KMS-11 (cell line): ENCODE results near the gene NEK11.

ENCODE experiments used
- H2AFZ ChIP-seq: fragments of 200-600 bp; sonication (generic); 2 replicates; pipeline ENCODE4 v1.6.1; 2016; ENCODE audit warnings: antibody characterized with exemption, mixed run types, low read depth
- H3K27ac ChIP-seq: fragments of 200-600 bp; sonication (generic); 2 replicates; pipeline ENCODE4 v1.6.1; 2016; ENCODE audit warnings: mild to moderate bottlenecking, mixed run types
- H3K27me3 ChIP-seq: fragments of 200-600 bp; sonication (generic); 2 replicates; pipeline ENCODE4 v1.6.1; 2017; ENCODE audit warnings: mild to moderate bottlenecking, low read depth, mixed run types, moderate library complexity; ENCODE audit not compliant: insufficient read depth
- H3K36me3 ChIP-seq: fragments of 200-600 bp; sonication (generic); 2 replicates; pipeline ENCODE4 v1.6.1; 2017; ENCODE audit warnings: mild to moderate bottlenecking, mixed run types; ENCODE audit not compliant: insufficient read depth
- H3K4me1 ChIP-seq: fragments of 200-600 bp; sonication (generic); 2 replicates; pipeline ENCODE4 v1.6.1; 2016; ENCODE audit warnings: mild to moderate bottlenecking, low read depth, mixed run types; ENCODE audit not compliant: poor library complexity, severe bottlenecking
- H3K4me2 ChIP-seq: fragments of 200-600 bp; sonication (generic); 2 replicates; pipeline ENCODE4 v1.7.0; 2016; ENCODE audit warnings: mild to moderate bottlenecking, mixed run types
- H3K4me3 ChIP-seq: fragments of 200-600 bp; sonication (generic); IDR thresholded peaks from 2 replicates; pipeline ENCODE4 v1.6.1; 2017; ENCODE audit warnings: low read depth, low read length, mixed read lengths; ENCODE audit not compliant: insufficient read depth
- H3K79me2 ChIP-seq: fragments of 200-600 bp; sonication (generic); 2 replicates; pipeline ENCODE4 v1.6.1; 2016; ENCODE audit warnings: low read depth, mixed run types; ENCODE audit not compliant: insufficient read depth
- H3K9ac ChIP-seq: fragments of 200-600 bp; sonication (generic); 2 replicates; pipeline ENCODE4 v1.6.1; 2016; ENCODE audit warnings: mild to moderate bottlenecking, mixed run types
- H4K20me1 ChIP-seq: fragments of 200-600 bp; sonication (generic); 2 replicates; pipeline ENCODE4 v1.6.1; 2016; ENCODE audit warnings: mild to moderate bottlenecking, mixed run types; ENCODE audit not compliant: insufficient read depth
- CTCF ChIP-seq: fragments of 200-600 bp; sonication (generic); conservative IDR thresholded peaks from 2 replicates; pipeline ENCODE4 v1.6.1; 2017; ENCODE audit warnings: low read depth, mild to moderate bottlenecking, antibody characterized with exemption, low read length, moderate library complexity, mixed read lengths

Gene NEK11

GRCh38 chr3:131393868-131394267, 367.2 kb downstream of the NEK11 start:
- Histone ChIP-seq H3K4me2 (no peak overlapping the region), H3K9ac (no peak overlapping the region), H3K4me3 (no peak overlapping the region), H3K36me3 (no peaks in the 10 kb centered on the region), H4K20me1 (no peaks in the 10 kb centered on the region), H3K27me3 (no peaks in the 10 kb centered on the region), H2AFZ (no peak overlapping the region), H3K4me1 (no peaks in the 10 kb centered on the region), H3K27ac (no peak overlapping the region), H3K79me2 (no peaks in the 10 kb centered on the region)
- TF ChIP-seq CTCF: no peak

GRCh38 chr3:131394400-131394799, 367.7 kb downstream of the NEK11 start:
- no peak overlapping the region for H3K4me2 ChIP-seq

GRCh38 chr3:131396170-131396569, 369.5 kb downstream of the NEK11 start:
- Histone ChIP-seq H3K4me1 (no peaks in the 10 kb centered on the region), H3K4me3 (no peak overlapping the region), H3K79me2 (no peaks in the 10 kb centered on the region), H4K20me1 (no peaks in the 10 kb centered on the region), H2AFZ (no peak overlapping the region), H3K4me2 (no peak overlapping the region), H3K27me3 (no peaks in the 10 kb centered on the region), H3K27ac (no peak overlapping the region), H3K36me3 (no peaks in the 10 kb centered on the region), H3K9ac (no peak overlapping the region)
- TF ChIP-seq CTCF: no peak

More at GRCh38 chr3:131394400-131394799, 367.7 kb downstream of the NEK11 start:
- Histone ChIP-seq H3K36me3 (no peaks in the 10 kb centered on the region), H4K20me1 (no peaks in the 10 kb centered on the region), H3K9ac (no peak overlapping the region), H3K4me1 (no peaks in the 10 kb centered on the region), H2AFZ (no peak overlapping the region), H3K79me2 (no peaks in the 10 kb centered on the region), H3K27ac (no peak overlapping the region), H3K4me3 (no peak overlapping the region), H3K27me3 (no peaks in the 10 kb centered on the region)
- TF ChIP-seq CTCF: no peak

- H4K20me1 ChIP-seq: no peaks in the 10 kb centered on the region
- H3K27me3 ChIP-seq: no peaks in the 10 kb centered on the region
- H3K36me3 ChIP-seq: no peaks in the 10 kb centered on the region
- H2AFZ ChIP-seq: no peak overlapping the region
- H3K4me3 ChIP-seq: no peak overlapping the region
- no peak overlapping the region for H3K9ac ChIP-seq
- no peaks in the 10 kb centered on the region for H3K4me1 ChIP-seq
- H3K27ac ChIP-seq: no peak overlapping the region
- no peak overlapping the region for H3K4me2 ChIP-seq
- no peaks in the 10 kb centered on the region for H3K79me2 ChIP-seq
- TF ChIP-seq CTCF: no peak
These were observed 371.2 kb downstream of the NEK11 start for GRCh38 chr3:131397889-131398288.
